ENCODE results near the gene LPCAT2.

The LPCAT2 gene

DNA sequence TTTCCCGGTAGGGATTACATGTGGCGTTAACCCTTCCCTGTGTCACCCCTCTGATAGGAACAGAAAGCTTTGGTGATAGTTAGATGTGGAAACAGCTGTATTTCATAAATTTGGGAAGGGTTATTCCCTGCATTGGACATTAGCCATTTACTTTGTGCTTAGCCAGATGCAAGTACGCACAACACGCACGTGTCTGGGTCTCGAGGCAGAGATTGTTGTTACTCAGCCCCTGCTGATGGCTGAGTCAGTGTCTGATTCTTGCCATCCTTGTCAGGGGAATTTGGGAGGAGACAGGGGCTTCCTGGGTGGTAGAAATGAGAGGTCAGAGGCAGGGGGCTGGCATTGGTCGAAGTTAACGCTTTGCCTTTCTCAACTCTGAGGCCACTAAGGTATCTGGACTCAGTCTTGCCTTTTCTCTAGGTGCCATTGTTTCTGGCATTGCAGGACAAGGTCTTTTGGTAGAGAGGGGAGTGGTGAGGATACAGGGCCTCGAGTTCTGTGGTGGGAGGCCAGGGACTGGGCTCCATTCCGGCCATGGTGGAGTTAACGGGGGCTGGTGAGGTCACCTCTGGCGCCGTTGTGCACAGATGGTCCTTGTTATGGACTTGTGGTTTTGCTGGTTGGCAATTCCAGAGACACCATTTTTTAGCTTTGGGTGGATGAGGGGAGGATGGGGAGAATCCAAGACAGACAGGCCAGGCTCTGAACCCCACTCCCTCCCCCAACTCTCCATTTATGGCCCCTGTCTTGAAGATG is 21.6 kb upstream of the LPCAT2 start:
- peaks cover 8% of the 10 kb centered on the region for H3K36me3 ChIP-seq
- H3K4me3 ChIP-seq (ENCODE audit: low read depth, low read length): no peak overlapping the region
- H3K27me3 ChIP-seq (ENCODE audit: insufficient read depth, low read depth, severe bottlenecking): no peaks in the 10 kb centered on the region
- TF ChIP-seq, protein P1, sequence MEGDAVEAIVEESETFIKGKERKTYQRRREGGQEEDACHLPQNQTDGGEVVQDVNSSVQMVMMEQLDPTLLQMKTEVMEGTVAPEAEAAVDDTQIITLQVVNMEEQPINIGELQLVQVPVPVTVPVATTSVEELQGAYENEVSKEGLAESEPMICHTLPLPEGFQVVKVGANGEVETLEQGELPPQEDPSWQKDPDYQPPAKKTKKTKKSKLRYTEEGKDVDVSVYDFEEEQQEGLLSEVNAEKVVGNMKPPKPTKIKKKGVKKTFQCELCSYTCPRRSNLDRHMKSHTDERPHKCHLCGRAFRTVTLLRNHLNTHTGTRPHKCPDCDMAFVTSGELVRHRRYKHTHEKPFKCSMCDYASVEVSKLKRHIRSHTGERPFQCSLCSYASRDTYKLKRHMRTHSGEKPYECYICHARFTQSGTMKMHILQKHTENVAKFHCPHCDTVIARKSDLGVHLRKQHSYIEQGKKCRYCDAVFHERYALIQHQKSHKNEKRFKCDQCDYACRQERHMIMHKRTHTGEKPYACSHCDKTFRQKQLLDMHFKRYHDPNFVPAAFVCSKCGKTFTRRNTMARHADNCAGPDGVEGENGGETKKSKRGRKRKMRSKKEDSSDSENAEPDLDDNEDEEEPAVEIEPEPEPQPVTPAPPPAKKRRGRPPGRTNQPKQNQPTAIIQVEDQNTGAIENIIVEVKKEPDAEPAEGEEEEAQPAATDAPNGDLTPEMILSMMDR (IDR thresholded peaks at IDR 0.05; ENCODE audit: low read depth, low read length): no peak
- H3K27ac ChIP-seq: no peak overlapping the region
- no peaks in the 10 kb centered on the region for H3K9me3 ChIP-seq (ENCODE audit: severe bottlenecking)
- no peak for DNase-seq

GRCh38 chr16:55488306-55488705 is 20.6 kb upstream of the LPCAT2 start:
- DNase-seq: no peak
- Histone ChIP-seq H3K36me3 (peaks cover 6% of the 10 kb centered on the region), H3K4me3 (ENCODE audit: low read depth, low read length) (no peak overlapping the region), H3K27me3 (ENCODE audit: insufficient read depth, low read depth, severe bottlenecking) (no peaks in the 10 kb centered on the region), H3K27ac (no peak overlapping the region), H3K9me3 (ENCODE audit: severe bottlenecking) (no peaks in the 10 kb centered on the region)
- TF ChIP-seq, protein P1 (IDR thresholded peaks at IDR 0.05; ENCODE audit: low read depth, low read length): no peak

DNA sequence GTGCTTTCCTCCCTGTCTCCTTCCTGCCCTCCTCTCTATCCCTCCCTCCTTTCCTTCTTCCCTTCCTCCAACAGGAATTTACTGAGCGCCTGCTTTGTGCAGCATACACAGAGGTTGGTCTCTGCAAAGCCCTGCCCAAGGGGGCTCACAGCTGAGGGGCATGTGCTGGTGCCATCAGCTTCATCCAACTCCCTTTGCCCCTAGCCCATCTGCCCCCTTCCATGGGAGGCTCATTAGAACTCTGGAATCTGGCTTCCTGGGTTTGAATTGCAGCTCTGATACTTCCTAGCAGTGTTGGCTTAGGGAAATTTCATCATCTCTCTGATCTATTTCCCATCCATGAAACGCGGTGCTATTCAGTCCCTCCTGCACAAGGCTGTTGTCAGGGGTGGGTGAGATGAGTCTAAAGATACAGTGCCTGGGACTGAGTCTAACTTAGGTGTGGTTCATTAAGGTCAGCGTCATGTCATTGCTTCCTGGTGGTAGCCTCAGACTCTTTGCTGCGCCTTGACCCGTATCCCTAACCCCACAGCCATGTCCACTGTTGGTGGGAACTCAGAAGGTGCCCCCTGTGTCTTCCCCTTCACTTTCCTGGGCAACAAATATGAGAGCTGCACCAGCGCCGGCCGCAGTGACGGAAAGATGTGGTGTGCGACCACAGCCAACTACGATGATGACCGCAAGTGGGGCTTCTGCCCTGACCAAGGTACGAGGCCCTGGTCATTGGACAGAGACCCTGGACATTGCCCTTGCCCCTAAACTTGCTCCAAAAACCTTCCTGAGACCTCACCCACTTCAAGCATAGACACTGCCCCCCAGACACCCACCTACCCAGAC is 19.5 kb upstream of the LPCAT2 start:
- H3K27ac ChIP-seq: no peak overlapping the region
- DNase-seq: no peak
- no peaks in the 10 kb centered on the region for H3K9me3 ChIP-seq (ENCODE audit: severe bottlenecking)
- H3K36me3 ChIP-seq: no peaks in the 10 kb centered on the region; the same call in 1 of the 2 replicates
- H3K27me3 ChIP-seq (ENCODE audit: insufficient read depth, low read depth, severe bottlenecking): no peaks in the 10 kb centered on the region
- TF ChIP-seq, protein P1 (IDR thresholded peaks at IDR 0.05; ENCODE audit: low read depth, low read length): no peak
- H3K4me3 ChIP-seq (ENCODE audit: low read depth, low read length): no peak overlapping the region

GRCh38 chr16:55489956-55490265 is 19.0 kb upstream of the LPCAT2 start:
- Histone ChIP-seq H3K27ac (no peak overlapping the region), H3K36me3 (no peaks in the 10 kb centered on the region; the same call in 1 of the 2 replicates), H3K9me3 (ENCODE audit: severe bottlenecking) (no peaks in the 10 kb centered on the region), H3K27me3 (ENCODE audit: insufficient read depth, low read depth, severe bottlenecking) (no peaks in the 10 kb centered on the region), H3K4me3 (ENCODE audit: low read depth, low read length) (no peak overlapping the region)
- DNase-seq: no peak
- TF ChIP-seq, protein P1 (IDR thresholded peaks at IDR 0.05; ENCODE audit: low read depth, low read length): no peak

GRCh38 chr16:55490301-55490700 is 18.6 kb upstream of the LPCAT2 start:
- Histone ChIP-seq H3K27ac (no peak overlapping the region), H3K27me3 (ENCODE audit: insufficient read depth, low read depth, severe bottlenecking) (no peaks in the 10 kb centered on the region), H3K36me3 (no peaks in the 10 kb centered on the region; the same call in 1 of the 2 replicates), H3K9me3 (ENCODE audit: severe bottlenecking) (no peaks in the 10 kb centered on the region), H3K4me3 (ENCODE audit: low read depth, low read length) (no peak overlapping the region)
- DNase-seq: no peak
- TF ChIP-seq, protein P1 (IDR thresholded peaks at IDR 0.05; ENCODE audit: low read depth, low read length): no peak

All from WERI-Rb-1 (cell line).